HAP-1 (cell line): ENCODE data around the gene MAP3K13.
"Not testable (repeated sequence)": the region's sequence is repeated elsewhere in the genome, so short reads cannot be mapped to it uniquely, and the experiment has no call there.

Experiments used
- DNase-seq, 2 experiments: peaks; one replicate each; pipeline ENCODE4 v3.0.0-alpha.2; 2016 to 2020; ENCODE audit warnings: low spot score in 2 of 2
- H3K27me3 ChIP-seq: fragments of 250-450 bp; sonication (Bioruptor Pico); 2 replicates; pipeline ENCODE4 v1.5.1; 2020; ENCODE audit warnings: low read depth, mild to moderate bottlenecking, moderate library complexity
- H3K36me3 ChIP-seq: fragments of 250-450 bp; sonication (Bioruptor Pico); replicated peaks from 2 replicates; pipeline ENCODE4 v1.5.1; 2020; ENCODE audit warnings: mild to moderate bottlenecking
- H3K4me1 ChIP-seq: fragments of 250-450 bp; sonication (Bioruptor Pico); 2 replicates; pipeline ENCODE4 v1.5.1; 2020; ENCODE audit warnings: mild to moderate bottlenecking
- H3K4me3 ChIP-seq: fragments of 250-450 bp; sonication (Bioruptor Pico); 2 replicates; pipeline ENCODE4 v1.5.1; 2020; ENCODE audit warnings: mild to moderate bottlenecking, moderate library complexity
- H3K9me3 ChIP-seq: fragments of 250-450 bp; sonication (Bioruptor Pico); 2 replicates; pipeline ENCODE4 v1.5.1; 2020; ENCODE audit warnings: mild to moderate bottlenecking, moderate library complexity
- in situ Hi-C: fragments of 300-500 bp; cut with MboI; formaldehyde crosslinking; loops from 3 replicates; pipeline ENCODE4 v1.14.3; 2020; ENCODE audit warnings: low sequenced_read_pairs, inconsistent platforms, mixed read lengths

The MAP3K13 gene

GRCh38 chr3:185420762-185421161 is 57.8 kb downstream of the MAP3K13 start:
- Histone ChIP-seq H3K36me3 (no peaks in the 10 kb centered on the region), H3K9me3 (no peaks in the 10 kb centered on the region), H3K4me3 (no peak overlapping the region), H3K4me1 (no peaks in the 10 kb centered on the region), H3K27me3 (no peaks in the 10 kb centered on the region)
- in situ Hi-C loops: no loop called here
- DNase-seq: no peak

GRCh38 chr3:185421577-185422232 is 58.8 kb downstream of the MAP3K13 start:
- H3K4me3 ChIP-seq: no peak overlapping the region
- no peak for DNase-seq
- H3K9me3 ChIP-seq: no peaks in the 10 kb centered on the region
- no peaks in the 10 kb centered on the region for H3K27me3 ChIP-seq
- H3K4me1 ChIP-seq: no peaks in the 10 kb centered on the region
- in situ Hi-C loops: no loop called here
- H3K36me3 ChIP-seq: no peaks in the 10 kb centered on the region

GRCh38 chr3:185422677-185423076 is 59.7 kb downstream of the MAP3K13 start:
- Histone ChIP-seq H3K27me3 (no peaks in the 10 kb centered on the region), H3K4me1 (no peaks in the 10 kb centered on the region), H3K4me3 (no peak overlapping the region), H3K36me3 (no peaks in the 10 kb centered on the region), H3K9me3 (no peaks in the 10 kb centered on the region)
- in situ Hi-C loops: no loop called here
- no peak for DNase-seq

GRCh38 chr3:185423178-185423577 is 60.2 kb downstream of the MAP3K13 start:
- Histone ChIP-seq H3K4me1 (no peaks in the 10 kb centered on the region), H3K9me3 (no peaks in the 10 kb centered on the region), H3K4me3 (no peak overlapping the region), H3K36me3 (no peaks in the 10 kb centered on the region), H3K27me3 (no peaks in the 10 kb centered on the region)
- no peak for DNase-seq
- in situ Hi-C loops: no loop called here

GRCh38 chr3:185424435-185424834 is 61.5 kb downstream of the MAP3K13 start:
- no peaks in the 10 kb centered on the region for H3K9me3 ChIP-seq
- H3K36me3 ChIP-seq: no peaks in the 10 kb centered on the region
- DNase-seq: no peak
- H3K4me3 ChIP-seq: no peak overlapping the region
- in situ Hi-C loops: no loop called here
- H3K27me3 ChIP-seq: no peaks in the 10 kb centered on the region
- no peaks in the 10 kb centered on the region for H3K4me1 ChIP-seq

GRCh38 chr3:185430375-185430774 is 67.4 kb downstream of the MAP3K13 start:
- no peaks in the 10 kb centered on the region for H3K36me3 ChIP-seq
- DNase-seq: no peak
- H3K4me3 ChIP-seq: no peak overlapping the region
- no peaks in the 10 kb centered on the region for H3K27me3 ChIP-seq
- no peaks in the 10 kb centered on the region for H3K9me3 ChIP-seq
- in situ Hi-C loops: no loop called here
- H3K4me1 ChIP-seq: no peaks in the 10 kb centered on the region

GRCh38 chr3:185439745-185440466 is 77.0 kb downstream of the MAP3K13 start:
- H3K4me1 ChIP-seq: no peaks in the 10 kb centered on the region
- H3K9me3 ChIP-seq: no peaks in the 10 kb centered on the region
- H3K27me3 ChIP-seq: no peaks in the 10 kb centered on the region
- no peak overlapping the region for H3K4me3 ChIP-seq
- in situ Hi-C loops: no loop called here
- no peak for DNase-seq
- no peaks in the 10 kb centered on the region for H3K36me3 ChIP-seq

- Histone ChIP-seq H3K27me3 (no peaks in the 10 kb centered on the region), H3K4me1 (no peaks in the 10 kb centered on the region), H3K4me3 (no peak overlapping the region), H3K36me3 (no peaks in the 10 kb centered on the region), H3K9me3 (no peaks in the 10 kb centered on the region)
- DNase-seq: no peak
- in situ Hi-C loops: no loop called here
Observed at GRCh38 chr3:185442031-185442430, 79.1 kb downstream of the MAP3K13 start.

GRCh38 chr3:185444329-185444728 is 81.4 kb downstream of the MAP3K13 start:
- in situ Hi-C loops: no loop called here
- DNase-seq: no peak
- no peaks in the 10 kb centered on the region for H3K36me3 ChIP-seq
- no peaks in the 10 kb centered on the region for H3K27me3 ChIP-seq
- no peak overlapping the region for H3K4me3 ChIP-seq
- H3K9me3 ChIP-seq: no peaks in the 10 kb centered on the region
- no peaks in the 10 kb centered on the region for H3K4me1 ChIP-seq

- H3K27me3 ChIP-seq: no peaks in the 10 kb centered on the region
- no peaks in the 10 kb centered on the region for H3K4me1 ChIP-seq
- no peaks in the 10 kb centered on the region for H3K36me3 ChIP-seq
- H3K9me3 ChIP-seq: no peaks in the 10 kb centered on the region
- no peak overlapping the region for H3K4me3 ChIP-seq
- in situ Hi-C loops: no loop called here
- DNase-seq: no peak
Observed at GRCh38 chr3:185448107-185448506, 85.2 kb downstream of the MAP3K13 start.

GRCh38 chr3:185451432-185451831 is 88.5 kb downstream of the MAP3K13 start:
- H3K4me1 ChIP-seq, H3K9me3 ChIP-seq, H3K27me3 ChIP-seq, in situ Hi-C loops, H3K36me3 ChIP-seq, DNase-seq, H3K4me3 ChIP-seq: not testable (repeated sequence)

GRCh38 chr3:185457376-185457775 is 94.4 kb downstream of the MAP3K13 start:
- Histone ChIP-seq H3K4me1 (no peaks in the 10 kb centered on the region), H3K4me3 (no peak overlapping the region), H3K27me3 (no peaks in the 10 kb centered on the region), H3K36me3 (no peaks in the 10 kb centered on the region), H3K9me3 (no peaks in the 10 kb centered on the region)
- no peak for DNase-seq
- in situ Hi-C loops: no loop called here

- H3K27me3 ChIP-seq: no peaks in the 10 kb centered on the region
- no peaks in the 10 kb centered on the region for H3K36me3 ChIP-seq
- H3K9me3 ChIP-seq: no peaks in the 10 kb centered on the region
- no peak overlapping the region for H3K4me3 ChIP-seq
- no peak for DNase-seq
- H3K4me1 ChIP-seq: no peaks in the 10 kb centered on the region
- in situ Hi-C loops: no loop called here
Observed at GRCh38 chr3:185460309-185460708, 97.4 kb downstream of the MAP3K13 start.

- Histone ChIP-seq H3K27me3 (no peaks in the 10 kb centered on the region), H3K9me3 (no peaks in the 10 kb centered on the region), H3K4me3 (no peak overlapping the region), H3K4me1 (no peaks in the 10 kb centered on the region), H3K36me3 (no peaks in the 10 kb centered on the region)
- in situ Hi-C loops: no loop called here
- peak in 1 of 2 experiments; percentile 28 for DNase-seq
Observed at GRCh38 chr3:185460719-185461350, 97.9 kb downstream of the MAP3K13 start.
